Subcutaneous abdominal adipose tissue (tissue), 5 donors: ENCODE results near the gene LCA5.
A peak's percentile ranks its signal among the peaks of the same experiment; 100 is the strongest.

Source experiments
- H3K27ac ChIP-seq: one replicate; pipeline ENCODE4 v1.7.0; 2013; ENCODE audit warnings: low read depth, mild to moderate bottlenecking, inconsistent platforms, low read length, moderate library complexity
- H3K27me3 ChIP-seq, 5 donors: one replicate each; pipeline ENCODE4 v1.7.0; 2013; ENCODE audit warnings: low read length in 5 of 5, inconsistent platforms in 1 of 5; ENCODE audit not compliant: control insufficient read depth in 5 of 5, insufficient read depth in 4 of 5
- H3K36me3 ChIP-seq, 5 donors: one replicate each; pipeline ENCODE4 v1.7.0; 2013; ENCODE audit warnings: low read length in 5 of 5; ENCODE audit not compliant: control insufficient read depth in 5 of 5, insufficient read depth in 5 of 5
- H3K4me1 ChIP-seq, 5 donors: one replicate each; pipeline ENCODE4 v1.7.0; 2013; ENCODE audit warnings: low read length in 5 of 5, mild to moderate bottlenecking in 3 of 5, moderate library complexity in 1 of 5; ENCODE audit not compliant: control insufficient read depth in 5 of 5, insufficient read depth in 5 of 5
- H3K4me3 ChIP-seq, 5 donors: one replicate each; pipeline ENCODE4 v1.7.0; 2013; ENCODE audit warnings: low read length in 5 of 5, low read depth in 1 of 5
- H3K9ac ChIP-seq, 5 donors: one replicate each; pipeline ENCODE4 v1.7.0; 2013; ENCODE audit warnings: low read length in 5 of 5, mild to moderate bottlenecking in 4 of 5, moderate library complexity in 3 of 5
- H3K9me3 ChIP-seq, 5 donors: one replicate each; pipeline ENCODE4 v1.7.0; 2013; ENCODE audit warnings: low read length in 5 of 5; ENCODE audit not compliant: control insufficient read depth in 5 of 5
- donor health status: healthy.
- donor health status: healthy.
- donor health status: healthy.
- donor health status: healthy.
- donor health status: healthy.

LCA5 gene

DNA sequence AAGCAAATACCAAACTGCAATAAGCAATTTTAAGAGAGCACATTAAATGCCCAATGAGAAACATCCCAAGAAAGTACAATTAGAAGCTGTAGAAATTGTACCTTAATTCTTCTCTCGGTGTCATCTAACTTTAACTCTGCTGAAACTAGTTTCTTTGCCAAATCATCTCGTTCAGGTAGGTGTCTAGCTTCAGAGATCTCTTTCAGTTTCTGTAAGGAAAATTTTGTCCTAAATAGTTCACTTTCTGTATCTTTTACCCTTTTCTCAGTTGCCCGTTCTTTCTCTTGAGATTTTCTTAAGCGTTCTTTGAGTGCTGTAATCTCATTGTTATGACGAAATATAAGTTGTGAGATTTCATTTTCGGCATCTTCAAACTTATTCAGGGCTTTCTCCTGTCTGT, 24.1 kb downstream of the LCA5 start:
- Histone ChIP-seq H3K36me3 (peaks cover 0 to 7% (median 3%) of the 10 kb centered on the region in 5 donors), H3K4me1 (peaks cover 0 to 4% (median 0%) of the 10 kb centered on the region in 5 donors), H3K9ac (no peak overlapping the region), H3K4me3 (no peak overlapping the region), H3K27me3 (no peaks in the 10 kb centered on the region), H3K27ac (no peak overlapping the region), H3K9me3 (no peaks in the 10 kb centered on the region)

DNA sequence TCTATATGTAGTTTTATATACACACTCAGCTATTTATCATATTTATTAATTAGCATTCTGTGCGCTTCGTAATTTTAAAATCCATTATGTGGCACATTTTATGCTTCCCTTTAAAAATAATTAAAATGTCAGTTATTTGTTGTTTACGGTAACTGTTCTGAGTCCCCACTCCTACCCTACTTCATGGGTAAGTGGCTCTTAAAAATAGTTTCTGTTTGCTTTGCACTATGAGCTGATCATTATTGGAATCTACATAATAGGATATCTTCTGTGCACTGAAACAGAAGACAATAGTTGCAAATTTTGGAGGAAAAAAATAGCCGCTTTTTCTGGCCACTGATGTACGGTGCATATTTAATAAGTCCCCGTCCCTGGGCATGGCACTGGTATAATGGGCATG, 25.2 kb downstream of the LCA5 start:
- H3K4me3 ChIP-seq: no peak overlapping the region
- H3K9me3 ChIP-seq: no peaks in the 10 kb centered on the region
- H3K4me1 ChIP-seq: peaks cover 0 to 4% (median 0%) of the 10 kb centered on the region in 5 donors
- no peak overlapping the region for H3K27ac ChIP-seq
- no peak overlapping the region for H3K9ac ChIP-seq
- no peaks in the 10 kb centered on the region for H3K27me3 ChIP-seq
- peaks cover 3 to 7% (median 4%) of the 10 kb centered on the region in 5 donors for H3K36me3 ChIP-seq

DNA sequence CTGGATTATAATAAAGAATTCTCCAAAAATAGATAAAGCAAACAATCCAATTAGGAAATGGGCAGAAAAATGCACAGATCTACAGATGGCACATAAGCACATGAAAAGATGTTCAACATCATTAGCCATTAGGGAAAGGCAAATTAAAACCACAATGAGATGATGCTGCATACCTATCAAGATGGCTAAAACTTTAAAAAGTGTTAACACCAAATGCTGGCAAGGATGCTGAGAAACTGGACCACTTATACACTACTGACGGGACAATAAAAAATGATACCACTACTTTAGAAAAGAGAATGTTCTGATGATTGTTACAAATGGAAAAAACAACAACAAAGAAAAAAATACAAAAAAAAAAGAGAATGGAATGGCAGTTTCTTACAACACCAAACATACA, 26.5 kb downstream of the LCA5 start:
- H3K27ac ChIP-seq: no peak overlapping the region
- H3K4me3 ChIP-seq: no peak overlapping the region

DNA sequence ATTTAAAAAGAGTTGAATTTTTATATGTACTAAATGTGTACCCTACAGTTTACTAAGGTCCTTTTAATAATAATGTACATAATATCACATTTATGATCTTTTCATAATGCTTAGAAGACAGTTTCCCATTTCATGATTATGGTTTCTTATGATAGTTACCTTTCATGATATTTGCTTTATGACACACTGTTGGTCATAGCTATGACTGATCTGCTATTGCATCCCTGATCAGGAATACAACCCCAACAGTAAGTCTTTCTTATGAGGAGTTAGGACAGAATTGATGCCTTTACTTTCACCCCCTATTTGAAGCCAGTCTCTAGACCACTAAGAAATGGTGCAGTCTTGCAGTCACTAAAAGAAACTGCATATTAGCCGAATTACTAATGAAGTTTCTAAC, 31.0 kb downstream of the LCA5 start:
- Histone ChIP-seq H3K36me3 (peaks cover 0 to 4% (median 3%) of the 10 kb centered on the region in 5 donors), H3K27ac (no peak overlapping the region), H3K4me1 (no peaks in the 10 kb centered on the region), H3K4me3 (no peak overlapping the region), H3K9ac (no peak overlapping the region), H3K27me3 (no peaks in the 10 kb centered on the region), H3K9me3 (no peaks in the 10 kb centered on the region)

More for the DNA sequence above, 26.5 kb downstream of the LCA5 start:
- Histone ChIP-seq H3K4me1 (peaks cover 0 to 3% (median 0%) of the 10 kb centered on the region in 5 donors), H3K36me3 (peaks cover 3 to 7% (median 4%) of the 10 kb centered on the region in 5 donors), H3K9ac (no peak overlapping the region), H3K27me3 (no peaks in the 10 kb centered on the region), H3K9me3 (no peaks in the 10 kb centered on the region)

DNA sequence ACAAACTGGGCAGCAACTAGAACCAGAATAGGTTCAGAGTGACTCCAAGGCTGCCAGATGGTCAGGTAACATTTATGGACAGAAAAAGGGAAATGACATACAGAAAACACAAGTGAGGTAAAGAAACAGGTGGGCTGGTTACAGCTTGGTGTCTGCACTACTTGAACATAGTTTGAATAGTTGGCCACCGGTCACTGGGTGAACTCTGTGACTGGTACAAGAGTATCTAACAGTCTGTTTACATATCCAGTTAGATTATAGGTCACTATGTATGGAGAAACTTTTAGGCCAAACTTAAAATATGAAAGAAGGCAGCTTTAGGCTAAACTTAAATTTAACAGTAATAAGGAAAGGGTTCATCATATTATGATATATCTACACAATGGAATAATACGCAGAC, 32.9 kb downstream of the LCA5 start:
- H3K4me1 ChIP-seq: no peaks in the 10 kb centered on the region
- H3K27me3 ChIP-seq: no peaks in the 10 kb centered on the region
- no peak overlapping the region for H3K27ac ChIP-seq
- peaks cover 0 to 4% (median 0%) of the 10 kb centered on the region in 5 donors for H3K36me3 ChIP-seq
- no peak overlapping the region for H3K4me3 ChIP-seq
- H3K9me3 ChIP-seq: no peaks in the 10 kb centered on the region
- no peak overlapping the region for H3K9ac ChIP-seq

DNA sequence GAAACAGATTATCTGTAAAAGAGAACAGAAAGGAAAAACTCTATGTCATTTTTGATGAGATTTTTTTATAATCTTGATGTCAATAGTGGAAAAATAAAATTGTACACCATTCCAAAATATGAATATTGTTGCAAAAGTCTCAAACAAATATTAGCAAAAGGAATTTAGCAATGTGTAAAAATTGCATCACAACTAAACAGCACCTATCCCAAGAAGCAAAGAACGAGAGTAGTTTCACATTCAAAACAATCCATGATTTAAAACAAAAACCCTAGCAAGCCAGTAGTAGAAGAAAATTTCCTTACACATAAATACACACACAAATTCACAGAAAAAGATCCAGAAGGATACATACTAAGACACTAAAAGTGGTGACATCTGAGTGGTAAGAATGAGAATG, 38.4 kb downstream of the LCA5 start:
- Histone ChIP-seq H3K9me3 (no peaks in the 10 kb centered on the region), H3K4me3 (peak overlapping the region in 1 of 5 donors; percentile 40), H3K27ac (no peak overlapping the region)

DNA sequence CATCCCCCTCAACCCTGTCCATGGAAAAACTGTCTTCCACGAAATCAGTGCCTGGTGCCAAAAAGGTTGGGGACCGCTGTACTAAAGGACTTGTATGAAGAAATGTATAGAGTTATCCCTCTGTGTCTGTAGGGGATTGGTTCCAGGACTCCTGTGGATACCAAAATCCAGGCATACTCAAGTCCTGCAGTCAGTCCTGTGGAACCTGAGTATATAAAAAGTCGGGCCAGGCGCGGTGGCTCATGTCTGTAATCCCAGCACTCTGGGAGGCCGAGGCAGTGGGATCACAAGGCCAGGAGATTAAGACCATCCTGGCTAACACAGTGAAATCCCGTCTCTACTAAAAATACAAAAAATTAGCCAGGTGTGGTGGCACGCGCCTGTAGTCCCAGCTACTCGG, 42.0 kb downstream of the LCA5 start:
- no peaks in the 10 kb centered on the region for H3K4me1 ChIP-seq
- no peak overlapping the region for H3K4me3 ChIP-seq
- H3K9ac ChIP-seq: no peak overlapping the region
- H3K9me3 ChIP-seq: no peaks in the 10 kb centered on the region
- peaks cover 0 to 3% (median 0%) of the 10 kb centered on the region in 5 donors for H3K36me3 ChIP-seq
- no peaks in the 10 kb centered on the region for H3K27me3 ChIP-seq
- no peak overlapping the region for H3K27ac ChIP-seq

More for the DNA sequence above, 38.4 kb downstream of the LCA5 start:
- H3K9ac ChIP-seq: no peak overlapping the region
- no peaks in the 10 kb centered on the region for H3K27me3 ChIP-seq
- H3K36me3 ChIP-seq: no peaks in the 10 kb centered on the region
- H3K4me1 ChIP-seq: no peaks in the 10 kb centered on the region

DNA sequence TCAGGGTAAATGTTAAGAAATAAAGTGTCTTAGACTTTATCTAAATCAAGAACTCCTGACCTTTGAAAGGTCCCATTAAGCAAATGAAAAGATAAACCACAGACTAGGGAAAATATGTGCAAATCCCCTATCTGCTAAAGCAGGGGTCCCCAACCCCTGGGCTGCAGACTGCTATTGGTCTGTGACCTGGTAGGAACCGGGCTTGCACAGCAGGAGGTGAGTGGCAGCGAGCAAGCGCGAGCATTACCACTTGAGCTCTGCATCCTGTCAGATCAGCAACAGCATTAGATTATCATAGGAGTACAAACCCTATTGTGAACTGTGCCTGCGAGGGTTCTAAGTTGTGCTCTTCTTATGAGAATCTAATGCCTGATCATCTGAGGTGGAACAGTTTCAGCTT, 42.4 kb downstream of the LCA5 start:
- H3K4me3 ChIP-seq: no peak overlapping the region
- no peaks in the 10 kb centered on the region for H3K9me3 ChIP-seq
- H3K36me3 ChIP-seq: peaks cover 0 to 5% (median 0%) of the 10 kb centered on the region in 5 donors
- no peak overlapping the region for H3K9ac ChIP-seq
- H3K27ac ChIP-seq: no peak overlapping the region
- no peaks in the 10 kb centered on the region for H3K4me1 ChIP-seq
- no peaks in the 10 kb centered on the region for H3K27me3 ChIP-seq

DNA sequence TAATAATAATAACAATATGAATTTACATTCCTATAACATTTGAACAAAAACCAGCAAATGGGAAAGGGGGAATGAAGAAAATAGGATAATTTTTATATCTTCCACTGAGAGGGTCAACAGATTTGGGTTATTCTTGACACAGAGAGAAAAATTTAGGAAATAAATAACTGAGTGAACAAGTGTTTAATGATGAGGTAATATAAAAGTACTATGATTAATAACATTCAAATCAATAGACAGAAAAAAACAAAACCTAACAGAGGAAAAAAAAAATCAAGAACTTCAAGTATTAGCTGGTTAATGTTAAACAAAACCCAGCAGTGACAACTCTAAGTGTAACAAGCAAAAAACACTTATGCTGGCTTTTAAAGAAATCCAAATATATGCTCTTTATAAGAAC, 66.5 kb downstream of the LCA5 start:
- Histone ChIP-seq H3K4me1 (peaks cover 0 to 30% (median 21%) of the 10 kb centered on the region in 5 donors), H3K27ac (no peak overlapping the region), H3K27me3 (no peaks in the 10 kb centered on the region), H3K9me3 (peaks cover 0 to 2% (median 0%) of the 10 kb centered on the region in 5 donors), H3K9ac (no peak overlapping the region), H3K4me3 (no peak overlapping the region), H3K36me3 (no peaks in the 10 kb centered on the region)

DNA sequence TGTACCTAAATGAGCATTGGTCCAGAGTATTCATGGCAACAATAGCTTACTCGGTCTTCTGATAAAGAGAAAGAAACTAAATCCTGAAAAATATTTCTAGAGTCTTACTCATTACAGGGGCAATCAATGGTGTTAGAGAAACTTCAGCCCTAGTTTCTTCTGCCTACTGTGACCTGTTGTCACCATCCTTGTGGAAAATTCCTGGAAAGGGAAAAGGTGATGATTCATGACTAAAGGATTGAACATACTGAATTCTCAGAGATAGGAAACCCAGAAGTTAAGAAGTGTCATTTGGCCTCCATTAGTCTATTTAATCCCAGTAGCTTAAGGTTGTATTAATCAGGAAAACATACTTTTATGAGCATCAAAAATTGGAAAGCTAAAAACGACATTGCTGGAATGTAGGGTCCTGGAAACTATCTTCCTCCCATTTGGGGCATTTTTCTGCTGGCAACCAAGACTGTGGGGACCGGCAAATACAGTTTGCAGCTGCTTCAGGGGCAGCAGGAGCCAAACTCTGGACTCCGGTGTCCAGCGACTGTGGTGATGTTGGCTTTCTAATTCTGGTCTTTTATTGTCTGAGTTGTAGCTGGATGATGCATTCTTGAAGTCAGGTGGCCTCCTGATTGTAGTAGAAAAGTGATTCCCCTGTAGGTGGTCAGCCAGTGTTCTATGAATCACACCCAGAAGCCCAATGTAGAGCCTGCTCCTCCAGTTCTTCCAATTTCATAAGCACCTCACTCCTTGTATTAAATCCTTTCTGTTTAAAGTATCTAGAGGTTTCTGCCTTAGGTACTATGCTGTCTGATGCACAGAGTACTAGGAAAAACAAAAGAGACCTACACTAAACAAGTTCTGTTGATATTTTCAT, 67.6 kb downstream of the LCA5 start:
- Histone ChIP-seq H3K9ac (no peak overlapping the region), H3K9me3 (peaks cover 0 to 2% (median 0%) of the 10 kb centered on the region in 5 donors), H3K27ac (no peak overlapping the region), H3K4me3 (no peak overlapping the region), H3K36me3 (no peaks in the 10 kb centered on the region), H3K4me1 (peaks cover 0 to 30% (median 21%) of the 10 kb centered on the region in 5 donors), H3K27me3 (no peaks in the 10 kb centered on the region)
